Sigmoid colon (tissue), 7 donors: ENCODE data around the gene KRT39. TPM values are rescaled to one million over a fixed set of nuclear protein-coding genes. Genes with fewer than 3 reads are reported as not detected.
A peak's percentile ranks its signal among the peaks of the same experiment; 100 is the strongest.

ENCODE experiments used
- DNase-seq: peaks from one replicate; pipeline ENCODE4 v3.0.0-alpha.2; 2019
- H3K27ac ChIP-seq, 4 donors: fragments of 200-600 bp; sonication (generic); one replicate each; pipeline ENCODE4 v1.5.1; 2016 to 2019; ENCODE audit warnings: mild to moderate bottlenecking in 1 of 4
- H3K27me3 ChIP-seq, 3 donors: fragments of 200-600 bp; sonication (generic); one replicate each; pipeline ENCODE4 v1.5.1; 2019; ENCODE audit warnings: mild to moderate bottlenecking in 1 of 3
- H3K36me3 ChIP-seq, 4 donors: fragments of 200-600 bp; sonication (generic); one replicate each; pipeline ENCODE4 v1.5.1; 2016 to 2019
- H3K4me1 ChIP-seq, 4 donors: fragments of 200-600 bp; sonication (generic); one replicate each; pipeline ENCODE4 v1.5.1; 2017 to 2019
- H3K4me3 ChIP-seq, 4 donors: fragments of 200-600 bp; sonication (generic); one replicate each; pipeline ENCODE4 v1.5.1; 2017 to 2019; ENCODE audit warnings: mild to moderate bottlenecking in 2 of 4, moderate library complexity in 1 of 4
- H3K9me3 ChIP-seq, 4 donors: fragments of 200-600 bp in 3 of 4; sonication (generic) in 3 of 4; one replicate each; pipeline versions ENCODE4 v1.5.1 to v1.6.1; 2013 to 2019
- CTCF ChIP-seq, 4 experiments: fragments of 450-650 bp in 3 of 4; fragments of 200-600 bp in 1 of 4; IDR thresholded peaks; one replicate each; pipeline ENCODE4 v1.5.1; 2016 to 2019; ENCODE audit warnings: antibody characterized with exemption in 4 of 4, mild to moderate bottlenecking in 3 of 4, moderate library complexity in 2 of 4
- EP300 ChIP-seq, 4 donors: sonication (generic); formaldehyde crosslinking; IDR thresholded peaks; one replicate each; pipeline ENCODE4 v1.6.1; 2017; ENCODE audit warnings: antibody characterized with exemption in 4 of 4
- POLR2A ChIP-seq, 2 donors: fragments of 450-650 bp; IDR thresholded peaks; one replicate each; pipeline ENCODE4 v1.6.1; 2016; ENCODE audit warnings: antibody characterized with exemption in 2 of 2, mild to moderate bottlenecking in 2 of 2, moderate library complexity in 2 of 2
- POLR2AphosphoS5 ChIP-seq, 4 donors: sonication (generic); formaldehyde crosslinking; IDR thresholded peaks; one replicate each; pipeline ENCODE4 v1.6.1; 2017; ENCODE audit warnings: antibody characterized with exemption in 4 of 4
- WGBS, 2 donors: extraction: QIAGEN DNeasy Blood & Tissue Kit; methylation state at CpG; one replicate each; pipeline ENCODE4 v1.1.7; 2013; 5-methylcytosine and 5-hydroxymethylcytosine counted together
- intact Hi-C: fragments of 100-400 bp; cut with DNase I; formaldehyde crosslinking; loops from one replicate; pipeline ENCODE4 v1.15.1; 2023
- polyA plus RNA-seq, 3 donors: library from polyadenylated mRNA; stranded (reverse); fragments of 200-250 nt; gene quantifications; one replicate each; pipeline ENCODE4 v1.2.3, GENCODE V29; 2013
- total RNA-seq, 4 donors: library from RNA; depleted of rRNA; stranded (reverse); fragments of >200 nt; gene quantifications; one replicate each; pipeline ENCODE4 v1.1.0, GENCODE V29; 2016
- donor health status: healthy with polysubstance abuse.
- donor health status: Bipolar disorder and iron deficiency.
- donor health status: healthy.

Gene KRT39
- total and polyA plus RNA-seq, 7 donors = 0.07 TPM; not detected in 6

- Histone ChIP-seq H3K27ac (no peak overlapping the region), H3K27me3 (no peaks in the 10 kb centered on the region), H3K36me3 (no peaks in the 10 kb centered on the region), H3K4me1 (no peaks in the 10 kb centered on the region), H3K4me3 (no peak overlapping the region), H3K9me3 (no peaks in the 10 kb centered on the region)
- TF ChIP-seq EP300 (IDR thresholded peaks at IDR 0.05) = no peak
- no peak for TF ChIP-seq CTCF (IDR thresholded peaks at IDR 0.05)
- TF ChIP-seq POLR2A (IDR thresholded peaks at IDR 0.05) = no peak
- no peak for TF ChIP-seq POLR2AphosphoS5 (IDR thresholded peaks at IDR 0.05)
- DNase-seq = no peak
- 41 to 52% methylated on average over 1 of the region's 1 CpG for WGBS, 2 donors
- intact Hi-C loops = no loop called here
Measured at GRCh38 chr17:40916366-40916765, 50.4 kb downstream of the KRT39 start.

- Histone ChIP-seq H3K27me3 (no peaks in the 10 kb centered on the region), H3K9me3 (no peaks in the 10 kb centered on the region), H3K36me3 (no peaks in the 10 kb centered on the region), H3K27ac (peak overlapping the region in 1 of 4 donors; percentile 3), H3K4me1 (peaks cover 0 to 1% (median 1%) of the 10 kb centered on the region in 4 donors), H3K4me3 (no peak overlapping the region)
- 55 to 66% methylated on average over 2 of the region's 2 CpGs for WGBS, 2 donors
- intact Hi-C loops = no loop called here
- TF ChIP-seq POLR2AphosphoS5 (IDR thresholded peaks at IDR 0.05) = no peak
- TF ChIP-seq POLR2A (IDR thresholded peaks at IDR 0.05) = no peak
- TF ChIP-seq EP300 (IDR thresholded peaks at IDR 0.05) = no peak
- TF ChIP-seq CTCF (IDR thresholded peaks at IDR 0.05) = no peak
- no peak for DNase-seq
Measured at GRCh38 chr17:40915721-40916256, 51.0 kb downstream of the KRT39 start.

GRCh38 chr17:40915199-40915661, 51.5 kb downstream of the KRT39 start:
- peak overlapping the region in 1 of 4 donors; percentile 3 for H3K27ac ChIP-seq
- TF ChIP-seq POLR2AphosphoS5 (IDR thresholded peaks at IDR 0.05) = no peak
- no peak for TF ChIP-seq EP300 (IDR thresholded peaks at IDR 0.05)
- TF ChIP-seq POLR2A (IDR thresholded peaks at IDR 0.05) = no peak
- TF ChIP-seq CTCF (IDR thresholded peaks at IDR 0.05) = no peak
- no peak overlapping the region for H3K4me3 ChIP-seq
- intact Hi-C loops = no loop called here
- H3K4me1 ChIP-seq = peaks cover 0 to 7% (median 7%) of the 10 kb centered on the region in 4 donors
- 67 to 74% methylated on average over 3 of the region's 3 CpGs for WGBS, 2 donors
- DNase-seq = no peak
- H3K36me3 ChIP-seq = no peaks in the 10 kb centered on the region
- no peaks in the 10 kb centered on the region for H3K27me3 ChIP-seq
- H3K9me3 ChIP-seq = no peaks in the 10 kb centered on the region

- no peak overlapping the region for H3K4me3 ChIP-seq
- peaks cover 0 to 16% (median 15%) of the 10 kb centered on the region in 4 donors for H3K4me1 ChIP-seq
- WGBS, 2 donors = 76 to 79% methylated on average over 3 of the region's 3 CpGs
- TF ChIP-seq CTCF (IDR thresholded peaks at IDR 0.05) = no peak
- no peaks in the 10 kb centered on the region for H3K36me3 ChIP-seq
- H3K27me3 ChIP-seq = no peaks in the 10 kb centered on the region
- no peak for DNase-seq
- H3K9me3 ChIP-seq = no peaks in the 10 kb centered on the region
- intact Hi-C loops = no loop called here
- no peak overlapping the region for H3K27ac ChIP-seq
Measured at GRCh38 chr17:40914075-40914855, 52.5 kb downstream of the KRT39 start.
